ENCODE results near the gene FIP1L1. TPM values are rescaled to one million over a fixed set of nuclear protein-coding genes. Genes with fewer than 3 reads are reported as not detected.

The FIP1L1 gene
- total RNA-seq, 1 experiment from 2014 or later = 68.0 TPM

DNA sequence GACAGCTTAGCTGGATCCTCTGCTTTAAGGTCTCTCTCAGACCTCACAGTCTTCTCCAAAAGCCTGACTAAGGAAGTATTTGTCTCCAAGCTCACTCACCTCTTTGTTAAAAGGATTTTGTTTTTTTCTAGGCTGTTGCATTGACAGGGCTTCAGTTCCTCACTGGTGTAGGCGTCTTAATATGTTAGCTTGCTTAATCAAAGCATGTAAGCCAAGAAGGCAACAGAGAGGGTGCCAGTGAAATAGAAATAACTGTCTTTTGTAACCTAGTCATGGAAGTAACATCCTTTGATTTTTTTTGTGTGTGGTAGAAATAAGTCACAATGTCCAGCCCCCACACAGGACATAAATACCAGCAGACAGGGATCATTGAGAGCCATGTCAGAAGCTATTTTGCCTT is 58.8 kb downstream of the FIP1L1 start:
- no peaks in the 10 kb centered on the region for H3K27me3 ChIP-seq (ENCODE audit: insufficient read depth, low read length)
- DNase-seq = no peak
- no peaks in the 10 kb centered on the region for H3K79me1 ChIP-seq (ENCODE audit: insufficient read depth, low read depth, low read length, poor library complexity, severe bottlenecking)
- no peak overlapping the region for H3K9ac ChIP-seq (ENCODE audit: extremely low read depth, insufficient read length, low read length)
- H2AK5ac ChIP-seq (ENCODE audit: insufficient read length, low read length) = no peak overlapping the region
- Mint-ChIP-seq H3K9me3 (no peaks in the 10 kb centered on the region), H3K36me3 (ENCODE audit: insufficient read depth in 1 of 3, low read depth in 3 of 3) (peaks cover 5 to 30% (median 19%) of the 10 kb centered on the region in 3 experiments), H3K27ac (peak overlapping the region in 2 of 3 experiments; percentile 14 to 69; a peak in 1 of 7 replicates), H3K4me1 (no peaks in the 10 kb centered on the region), H3K4me3 (no peak overlapping the region), H3K27me3 (ENCODE audit: low read depth) (no peaks in the 10 kb centered on the region)
- H4K5ac ChIP-seq (ENCODE audit: insufficient read length, low read depth, low read length) = no peak overlapping the region
- H3T11ph ChIP-seq (ENCODE audit: low read length) = no peak overlapping the region
- H4K91ac ChIP-seq (ENCODE audit: insufficient read length, low read depth, low read length) = no peak overlapping the region
- H3K27ac ChIP-seq (ENCODE audit: insufficient read length, low read depth, low read length) = no peak overlapping the region
- no peak overlapping the region for H2BK5ac ChIP-seq (ENCODE audit: insufficient read length, low read length)
- no peak overlapping the region for H2BK15ac ChIP-seq (ENCODE audit: low read depth, low read length)
- no peak overlapping the region for H3K4me2 ChIP-seq (ENCODE audit: insufficient read depth, insufficient read length, low read length)
- H4K8ac ChIP-seq (replicated peaks; ENCODE audit: insufficient read length, low read depth, low read length) = no peak overlapping the region
- no peaks in the 10 kb centered on the region for H3K79me2 ChIP-seq (ENCODE audit: insufficient read depth, low read length)
- H3K4me1 ChIP-seq (ENCODE audit: insufficient read depth, low read length) = no peaks in the 10 kb centered on the region
- H3K23ac ChIP-seq (ENCODE audit: insufficient read length, low read depth, low read length) = no peak overlapping the region
- no CpG with 5 or more reads among the region's 1 CpG for WGBS (ENCODE audit: extremely low coverage, insufficient read length, low lambda C conversion rate)
- H3K18ac ChIP-seq (ENCODE audit: insufficient read length, low read depth, low read length) = no peak overlapping the region
- H3K4ac ChIP-seq (ENCODE audit: low read depth, low read length) = no peak overlapping the region
- no peak overlapping the region for H2BK120ac ChIP-seq (ENCODE audit: low read depth, low read length, poor library complexity, severe bottlenecking)
- H3K9me3 ChIP-seq (ENCODE audit: control insufficient read depth, low read depth, low read length) = no peaks in the 10 kb centered on the region
- TF ChIP-seq, protein P1, sequence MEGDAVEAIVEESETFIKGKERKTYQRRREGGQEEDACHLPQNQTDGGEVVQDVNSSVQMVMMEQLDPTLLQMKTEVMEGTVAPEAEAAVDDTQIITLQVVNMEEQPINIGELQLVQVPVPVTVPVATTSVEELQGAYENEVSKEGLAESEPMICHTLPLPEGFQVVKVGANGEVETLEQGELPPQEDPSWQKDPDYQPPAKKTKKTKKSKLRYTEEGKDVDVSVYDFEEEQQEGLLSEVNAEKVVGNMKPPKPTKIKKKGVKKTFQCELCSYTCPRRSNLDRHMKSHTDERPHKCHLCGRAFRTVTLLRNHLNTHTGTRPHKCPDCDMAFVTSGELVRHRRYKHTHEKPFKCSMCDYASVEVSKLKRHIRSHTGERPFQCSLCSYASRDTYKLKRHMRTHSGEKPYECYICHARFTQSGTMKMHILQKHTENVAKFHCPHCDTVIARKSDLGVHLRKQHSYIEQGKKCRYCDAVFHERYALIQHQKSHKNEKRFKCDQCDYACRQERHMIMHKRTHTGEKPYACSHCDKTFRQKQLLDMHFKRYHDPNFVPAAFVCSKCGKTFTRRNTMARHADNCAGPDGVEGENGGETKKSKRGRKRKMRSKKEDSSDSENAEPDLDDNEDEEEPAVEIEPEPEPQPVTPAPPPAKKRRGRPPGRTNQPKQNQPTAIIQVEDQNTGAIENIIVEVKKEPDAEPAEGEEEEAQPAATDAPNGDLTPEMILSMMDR (conservative IDR thresholded peaks at IDR 0.05) = no peak
- no peak overlapping the region for H2AFZ ChIP-seq (ENCODE audit: low read length)
- H2BK20ac ChIP-seq (ENCODE audit: low read depth, low read length, poor library complexity, severe bottlenecking) = no peak overlapping the region
- H3K14ac ChIP-seq (ENCODE audit: insufficient read depth, low read length) = no peak overlapping the region
- no peak overlapping the region for H2BK12ac ChIP-seq (ENCODE audit: insufficient read length, low read depth, low read length)
- H3K23me2 ChIP-seq (ENCODE audit: insufficient read length, low read depth, low read length, poor library complexity, severe bottlenecking) = no peaks in the 10 kb centered on the region
- H4K20me1 ChIP-seq (ENCODE audit: control insufficient read depth, insufficient read depth, insufficient read length) = no peaks in the 10 kb centered on the region
- H3K56ac ChIP-seq (ENCODE audit: insufficient read length, low read depth, low read length) = no peak overlapping the region

Data from H9 (cell line).